ENCODE measurements around the gene PROM2. TPM values are rescaled to one million over a fixed set of nuclear protein-coding genes. Genes with fewer than 3 reads are reported as not detected.

Gene PROM2
- total RNA-seq, 1 donor from 2014 or later = 2.3 TPM

DNA sequence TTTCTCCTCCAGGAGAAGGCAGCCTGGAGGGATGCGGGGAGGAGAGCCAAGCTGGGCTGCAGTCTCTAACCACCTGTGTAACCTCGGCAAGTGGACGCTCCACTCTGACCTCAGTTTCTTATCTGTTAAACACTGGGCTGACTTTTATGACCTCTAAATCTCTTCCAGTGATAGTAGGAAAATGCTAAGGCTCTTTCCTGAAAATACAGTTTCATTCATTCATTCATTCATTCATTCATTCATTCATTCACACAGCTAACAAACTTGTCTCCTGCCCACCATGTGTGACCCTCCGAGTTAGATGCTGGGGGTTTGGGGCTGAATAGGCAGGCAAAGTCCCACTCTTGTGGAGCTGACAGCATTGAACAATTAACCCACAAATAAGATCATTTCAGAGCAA lies 9.3 kb downstream of the PROM2 start:
- H3K4me3 ChIP-seq (ENCODE audit: low read depth, low read length) = no peak overlapping the region
- TF ChIP-seq, protein P1, sequence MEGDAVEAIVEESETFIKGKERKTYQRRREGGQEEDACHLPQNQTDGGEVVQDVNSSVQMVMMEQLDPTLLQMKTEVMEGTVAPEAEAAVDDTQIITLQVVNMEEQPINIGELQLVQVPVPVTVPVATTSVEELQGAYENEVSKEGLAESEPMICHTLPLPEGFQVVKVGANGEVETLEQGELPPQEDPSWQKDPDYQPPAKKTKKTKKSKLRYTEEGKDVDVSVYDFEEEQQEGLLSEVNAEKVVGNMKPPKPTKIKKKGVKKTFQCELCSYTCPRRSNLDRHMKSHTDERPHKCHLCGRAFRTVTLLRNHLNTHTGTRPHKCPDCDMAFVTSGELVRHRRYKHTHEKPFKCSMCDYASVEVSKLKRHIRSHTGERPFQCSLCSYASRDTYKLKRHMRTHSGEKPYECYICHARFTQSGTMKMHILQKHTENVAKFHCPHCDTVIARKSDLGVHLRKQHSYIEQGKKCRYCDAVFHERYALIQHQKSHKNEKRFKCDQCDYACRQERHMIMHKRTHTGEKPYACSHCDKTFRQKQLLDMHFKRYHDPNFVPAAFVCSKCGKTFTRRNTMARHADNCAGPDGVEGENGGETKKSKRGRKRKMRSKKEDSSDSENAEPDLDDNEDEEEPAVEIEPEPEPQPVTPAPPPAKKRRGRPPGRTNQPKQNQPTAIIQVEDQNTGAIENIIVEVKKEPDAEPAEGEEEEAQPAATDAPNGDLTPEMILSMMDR (IDR thresholded peaks at IDR 0.05; ENCODE audit: insufficient read depth, low read length, poor library complexity, severe bottlenecking) = no peak
- no peaks in the 10 kb centered on the region for H3K36me3 ChIP-seq (ENCODE audit: control insufficient read depth, insufficient read depth, low read length)
- no peaks in the 10 kb centered on the region for H3K27me3 ChIP-seq (ENCODE audit: control insufficient read depth, insufficient read depth, low read length)
- no peak for DNase-seq (ENCODE audit: low read depth)

DNA sequence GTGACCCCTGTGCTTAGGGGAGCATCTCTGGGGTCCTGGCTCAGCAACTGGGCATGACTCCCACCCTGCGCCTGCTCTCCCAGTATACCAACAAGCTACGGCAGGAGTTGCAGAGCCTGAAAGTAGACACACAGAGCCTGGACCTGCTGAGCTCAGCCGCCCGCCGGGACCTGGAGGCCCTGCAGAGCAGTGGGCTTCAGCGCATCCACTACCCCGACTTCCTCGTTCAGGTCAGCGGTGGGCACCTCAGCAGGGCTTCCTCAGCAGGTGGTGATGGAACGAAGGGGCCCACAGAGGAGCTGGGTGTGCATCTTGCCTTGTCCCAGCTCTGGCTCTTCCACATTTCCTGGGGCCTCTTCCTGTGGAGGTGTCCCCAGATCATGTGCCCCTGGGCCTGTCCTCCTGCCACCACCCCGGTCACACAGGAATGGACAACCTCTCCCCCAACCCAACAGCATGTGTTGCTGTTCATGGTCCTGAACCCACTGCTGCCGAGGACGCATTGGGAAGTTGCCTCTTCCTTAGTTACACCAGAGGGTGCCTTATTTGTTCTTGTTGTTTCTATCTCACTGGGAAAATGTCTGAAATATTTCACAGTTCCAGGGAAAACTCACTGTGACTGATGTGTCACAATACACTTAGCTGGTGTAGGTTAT lies 10.8 kb downstream of the PROM2 start:
- Histone ChIP-seq H3K36me3 (ENCODE audit: control insufficient read depth, insufficient read depth, low read length) (no peaks in the 10 kb centered on the region), H3K27me3 (ENCODE audit: control insufficient read depth, insufficient read depth, low read length) (no peaks in the 10 kb centered on the region), H3K4me3 (ENCODE audit: low read depth, low read length) (no peak overlapping the region)
- no peak for DNase-seq (ENCODE audit: low read depth)
- TF ChIP-seq, protein P1 (IDR thresholded peaks at IDR 0.05; ENCODE audit: insufficient read depth, low read length, poor library complexity, severe bottlenecking) = no peak

DNA sequence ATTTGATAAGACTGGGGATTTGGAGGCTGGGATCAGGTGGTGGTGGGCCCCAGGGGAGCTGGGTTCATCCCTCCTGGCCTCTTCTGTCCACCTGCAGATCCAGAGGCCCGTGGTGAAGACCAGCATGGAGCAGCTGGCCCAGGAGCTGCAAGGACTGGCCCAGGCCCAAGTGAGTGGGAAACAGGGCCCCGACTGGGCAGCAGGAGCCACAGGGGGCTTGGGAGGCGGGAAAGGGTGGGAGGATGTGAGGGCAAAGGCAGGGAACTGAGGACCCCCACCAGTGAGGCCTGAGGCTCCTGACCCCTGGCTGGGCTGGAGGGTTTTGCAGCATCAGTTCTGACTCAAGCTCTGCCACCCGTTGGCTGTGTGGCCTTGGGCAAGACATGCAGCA lies 11.3 kb downstream of the PROM2 start:
- DNase-seq (ENCODE audit: low read depth) = no peak
- Histone ChIP-seq H3K36me3 (ENCODE audit: control insufficient read depth, insufficient read depth, low read length) (no peaks in the 10 kb centered on the region), H3K27me3 (ENCODE audit: control insufficient read depth, insufficient read depth, low read length) (no peaks in the 10 kb centered on the region), H3K4me3 (ENCODE audit: low read depth, low read length) (no peak overlapping the region)
- TF ChIP-seq, protein P1 (IDR thresholded peaks at IDR 0.05; ENCODE audit: insufficient read depth, low read length, poor library complexity, severe bottlenecking) = no peak

DNA sequence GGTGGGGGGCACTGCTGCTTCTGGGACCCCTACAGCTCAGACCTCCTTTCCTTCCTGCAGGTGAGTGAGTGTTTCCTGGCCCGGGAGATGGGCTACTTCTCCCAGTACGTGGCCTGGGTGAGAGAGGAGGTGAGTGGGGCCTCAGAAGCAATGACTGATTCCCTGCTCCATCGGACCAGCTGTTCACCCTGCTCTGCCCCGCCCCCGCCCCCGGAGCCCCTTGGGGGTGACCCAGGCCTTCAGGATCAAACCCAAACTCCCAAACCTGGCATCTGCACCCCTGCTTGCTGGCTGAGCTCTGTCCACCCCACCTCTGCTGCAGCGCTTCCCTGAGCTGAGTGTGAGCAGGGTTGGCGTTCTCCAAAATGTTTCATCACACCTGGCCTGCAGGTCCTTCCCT lies 13.1 kb downstream of the PROM2 start:
- DNase-seq (ENCODE audit: low read depth) = no peak
- TF ChIP-seq, protein P1 (IDR thresholded peaks at IDR 0.05; ENCODE audit: insufficient read depth, low read length, poor library complexity, severe bottlenecking) = no peak
- H3K27me3 ChIP-seq (ENCODE audit: control insufficient read depth, insufficient read depth, low read length) = no peaks in the 10 kb centered on the region
- no peak overlapping the region for H3K4me3 ChIP-seq (ENCODE audit: low read depth, low read length)
- H3K36me3 ChIP-seq (ENCODE audit: control insufficient read depth, insufficient read depth, low read length) = no peaks in the 10 kb centered on the region

DNA sequence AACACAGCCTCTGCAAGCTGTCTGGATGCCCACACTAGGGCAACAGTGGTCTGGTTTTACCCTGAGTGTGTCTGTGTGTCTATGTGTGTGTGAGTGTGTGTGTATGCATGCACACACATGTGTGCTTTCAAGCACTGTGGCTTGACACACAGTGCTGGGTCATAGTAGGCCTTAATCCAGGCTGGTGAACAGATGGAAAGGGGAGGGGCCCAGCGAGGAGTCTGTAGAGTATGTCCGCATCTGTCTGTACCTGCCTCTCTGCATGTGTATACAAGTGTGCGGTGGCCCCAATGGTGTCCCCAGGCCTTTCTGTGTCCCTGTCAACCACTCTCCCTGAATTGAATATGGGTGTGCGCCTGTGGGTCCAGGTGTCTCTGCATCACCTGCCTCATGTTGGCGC lies 13.6 kb downstream of the PROM2 start:
- Histone ChIP-seq H3K4me3 (ENCODE audit: low read depth, low read length) (no peak overlapping the region), H3K36me3 (ENCODE audit: control insufficient read depth, insufficient read depth, low read length) (no peaks in the 10 kb centered on the region), H3K27me3 (ENCODE audit: control insufficient read depth, insufficient read depth, low read length) (no peaks in the 10 kb centered on the region)
- no peak for DNase-seq (ENCODE audit: low read depth)
- TF ChIP-seq, protein P1 (IDR thresholded peaks at IDR 0.05; ENCODE audit: insufficient read depth, low read length, poor library complexity, severe bottlenecking) = no peak

DNA sequence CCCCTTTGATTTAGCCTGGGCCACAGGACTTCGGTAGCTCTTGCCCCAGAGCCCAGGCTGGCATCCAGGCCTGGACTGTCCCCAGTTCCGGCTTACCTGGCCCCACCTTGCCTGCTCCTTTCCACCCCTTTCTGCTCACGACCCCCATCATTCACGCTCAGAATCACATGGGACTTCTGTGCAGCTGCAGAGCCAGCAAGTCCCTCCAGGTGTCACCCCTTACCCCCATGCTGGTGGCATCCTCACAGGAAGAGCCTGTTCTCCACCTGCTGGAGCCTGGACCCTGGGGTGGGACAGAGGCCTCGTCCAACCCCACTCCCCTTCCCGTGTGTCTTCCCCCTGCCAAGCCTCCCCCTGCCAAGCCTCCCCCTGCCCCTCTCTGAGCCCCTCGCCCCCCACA lies 15.0 kb downstream of the PROM2 start:
- Histone ChIP-seq H3K4me3 (ENCODE audit: low read depth, low read length) (no peak overlapping the region), H3K27me3 (ENCODE audit: control insufficient read depth, insufficient read depth, low read length) (no peaks in the 10 kb centered on the region), H3K36me3 (ENCODE audit: control insufficient read depth, insufficient read depth, low read length) (no peaks in the 10 kb centered on the region)
- TF ChIP-seq, protein P1 (IDR thresholded peaks at IDR 0.05; ENCODE audit: insufficient read depth, low read length, poor library complexity, severe bottlenecking) = no peak
- no peak for DNase-seq (ENCODE audit: low read depth)
